Hepatocyte (in vitro differentiated cells): Measurements from ENCODE around the gene GOLGA2. TPM values are rescaled to one million over a fixed set of nuclear protein-coding genes. Genes with fewer than 3 reads are reported as not detected.

Experiments used
- DNase-seq: peaks from one replicate; pipeline ENCODE4 v3.0.0-alpha.2; 2016; ENCODE audit warnings: low spot score
- H2AFZ ChIP-seq: fragments of 200-600 bp; sonication (generic); 2 replicates; pipeline ENCODE4 v1.6.0; 2016; ENCODE audit warnings: antibody characterized with exemption, mild to moderate bottlenecking
- H3K27ac ChIP-seq: fragments of 200-600 bp; sonication (generic); 2 replicates; pipeline ENCODE4 v1.5.1; 2016; ENCODE audit warnings: mild to moderate bottlenecking
- H3K27me3 ChIP-seq: fragments of 200-600 bp; sonication (generic); 2 replicates; pipeline ENCODE4 v1.6.1; 2016
- H3K36me3 ChIP-seq: fragments of 200-600 bp; sonication (generic); replicated peaks from 2 replicates; pipeline ENCODE4 v1.5.1; 2016; ENCODE audit warnings: low read depth; ENCODE audit not compliant: insufficient read depth
- H3K4me1 ChIP-seq: fragments of 200-600 bp; sonication (generic); 2 replicates; pipeline ENCODE4 v1.5.1; 2016; ENCODE audit warnings: mild to moderate bottlenecking, moderate library complexity; ENCODE audit not compliant: insufficient read depth
- H3K4me2 ChIP-seq: fragments of 200-600 bp; sonication (generic); 2 replicates; pipeline ENCODE4 v1.6.0; 2016
- H3K4me3 ChIP-seq: fragments of 200-600 bp; sonication (generic); 2 replicates; pipeline ENCODE4 v1.5.1; 2016; ENCODE audit warnings: mild to moderate bottlenecking
- H3K79me2 ChIP-seq: fragments of 200-600 bp; sonication (generic); 2 replicates; pipeline ENCODE4 v1.6.0; 2017; ENCODE audit warnings: mild to moderate bottlenecking
- H3K9me2 ChIP-seq: fragments of 200-600 bp; sonication (generic); replicated peaks from 2 replicates; pipeline ENCODE4 v1.6.0; 2017; ENCODE audit warnings: mild to moderate bottlenecking; ENCODE audit not compliant: insufficient read depth
- H3K9me3 ChIP-seq: fragments of 200-600 bp; sonication (generic); 2 replicates; pipeline ENCODE4 v1.5.1; 2016; ENCODE audit warnings: low read depth, mild to moderate bottlenecking
- H4K20me1 ChIP-seq: fragments of 200-600 bp; sonication (generic); 2 replicates; pipeline ENCODE4 v1.6.0; 2016; ENCODE audit warnings: mild to moderate bottlenecking; ENCODE audit not compliant: insufficient read depth, poor library complexity, severe bottlenecking
- CTCF ChIP-seq: fragments of 200-600 bp; sonication (generic); IDR thresholded peaks from 2 replicates; pipeline ENCODE4 v1.5.1; 2016; ENCODE audit warnings: antibody characterized with exemption, mild to moderate bottlenecking; ENCODE audit not compliant: poor library complexity
- EZH2 ChIP-seq: fragments of 200-600 bp; sonication (generic); IDR thresholded peaks from 2 replicates; pipeline ENCODE4 v1.6.1; 2016; ENCODE audit warnings: antibody characterized with exemption, mild to moderate bottlenecking, borderline replicate concordance
- EZH2phosphoT487 ChIP-seq: fragments of 200-600 bp; sonication (generic); IDR thresholded peaks from one replicate; pipeline ENCODE4 v1.6.1; 2018; ENCODE audit warnings: antibody characterized with exemption, mild to moderate bottlenecking, low read depth, moderate library complexity; ENCODE audit not compliant: unreplicated experiment, severe bottlenecking
- WGBS: methylation state at CpG from one replicate; pipeline ENCODE4 v1.1.6; 2016; ENCODE audit warnings: low lambda C conversion rate; ENCODE audit errors: missing lambda C conversion rate; 5-methylcytosine and 5-hydroxymethylcytosine counted together
- polyA plus RNA-seq: library from polyadenylated mRNA; unstranded; fragments of >200 nt; fragmentation: Nextera tagmentation; extraction: Ambion mirVana; gene quantifications from 2 replicates; pipeline ENCODE4 v1.2.1, GENCODE V29; 2016
- total RNA-seq: library from RNA; depleted of rRNA; stranded (reverse); fragments of >200 nt; gene quantifications from 2 replicates; pipeline ENCODE4 v1.2.3, GENCODE V29; 2014

The GOLGA2 gene
- total and polyA plus RNA-seq, 2 experiments from 2014 or later, result 37.6 to 79.9 TPM

- Histone ChIP-seq H4K20me1 (no peaks in the 10 kb centered on the region), H2AFZ (no peak overlapping the region), H3K27ac (no peak overlapping the region), H3K4me2 (no peak overlapping the region), H3K9me2 (no peaks in the 10 kb centered on the region), H3K9me3 (no peaks in the 10 kb centered on the region), H3K4me3 (no peak overlapping the region), H3K4me1 (no peaks in the 10 kb centered on the region), H3K36me3 (no peaks in the 10 kb centered on the region), H3K27me3 (no peaks in the 10 kb centered on the region), H3K79me2 (no peaks in the 10 kb centered on the region)
- whole genome bisulfite sequencing, result 97% methylated on average over 7 of the region's 7 CpGs
- no peak for TF ChIP-seq EZH2phosphoT487
- DNase-seq, result peak; percentile 1
Measured at GRCh38 chr9:128224877-128225276, 50.9 kb downstream of the GOLGA2 start.

GRCh38 chr9:128222880-128223670 is 52.7 kb downstream of the GOLGA2 start:
- Histone ChIP-seq H3K9me2 (no peaks in the 10 kb centered on the region), H2AFZ (no peak overlapping the region), H4K20me1 (no peaks in the 10 kb centered on the region), H3K9me3 (no peaks in the 10 kb centered on the region), H3K36me3 (no peaks in the 10 kb centered on the region), H3K4me1 (no peaks in the 10 kb centered on the region), H3K27me3 (no peaks in the 10 kb centered on the region), H3K4me3 (no peak overlapping the region), H3K27ac (no peak overlapping the region), H3K4me2 (no peak overlapping the region), H3K79me2 (no peaks in the 10 kb centered on the region)
- no peak for DNase-seq
- TF ChIP-seq EZH2, result no peak
- no peak for TF ChIP-seq CTCF
- no peak for TF ChIP-seq EZH2phosphoT487
- whole genome bisulfite sequencing, result over 99% methylated on average over 13 of the region's 13 CpGs

GRCh38 chr9:128222026-128222425 is 53.8 kb downstream of the GOLGA2 start:
- DNase-seq, result no peak
- Histone ChIP-seq H3K4me1 (no peaks in the 10 kb centered on the region), H4K20me1 (no peaks in the 10 kb centered on the region), H3K9me3 (no peaks in the 10 kb centered on the region), H3K27ac (no peak overlapping the region), H3K36me3 (no peaks in the 10 kb centered on the region), H3K4me3 (no peak overlapping the region), H2AFZ (no peak overlapping the region), H3K9me2 (no peaks in the 10 kb centered on the region), H3K4me2 (no peak overlapping the region), H3K27me3 (no peaks in the 10 kb centered on the region), H3K79me2 (no peaks in the 10 kb centered on the region)
- TF ChIP-seq EZH2phosphoT487 (no peak), CTCF (no peak), EZH2 (no peak)
- WGBS, result 92% methylated on average over 10 of the region's 10 CpGs

GRCh38 chr9:128219831-128220230 is 56.0 kb downstream of the GOLGA2 start:
- no peaks in the 10 kb centered on the region for H4K20me1 ChIP-seq
- no peaks in the 10 kb centered on the region for H3K79me2 ChIP-seq
- no peak overlapping the region for H3K27ac ChIP-seq
- 97% methylated on average over 3 of the region's 9 CpGs for WGBS
- no peak for DNase-seq
- H3K9me3 ChIP-seq, result no peaks in the 10 kb centered on the region
- H3K36me3 ChIP-seq, result no peaks in the 10 kb centered on the region
- no peaks in the 10 kb centered on the region for H3K9me2 ChIP-seq
- H3K4me2 ChIP-seq, result no peak overlapping the region
- H3K4me1 ChIP-seq, result peaks cover 10% of the 10 kb centered on the region
- H3K27me3 ChIP-seq, result no peaks in the 10 kb centered on the region
- H2AFZ ChIP-seq, result no peak overlapping the region
- TF ChIP-seq CTCF (no peak), EZH2phosphoT487 (no peak), EZH2 (no peak)
- no peak overlapping the region for H3K4me3 ChIP-seq
